ENCODE measurements around the gene RP9. TPM values are rescaled to one million over a fixed set of nuclear protein-coding genes. Genes with fewer than 3 reads are reported as not detected.
A peak's percentile ranks its signal among the peaks of the same experiment; 100 is the strongest.

The RP9 gene
- total and polyA plus RNA-seq, 2 of the 13 experiments (the other 11 are each of a cell fraction or from before 2014, with no cell fraction given): 14.2 to 18.6 TPM

DNA sequence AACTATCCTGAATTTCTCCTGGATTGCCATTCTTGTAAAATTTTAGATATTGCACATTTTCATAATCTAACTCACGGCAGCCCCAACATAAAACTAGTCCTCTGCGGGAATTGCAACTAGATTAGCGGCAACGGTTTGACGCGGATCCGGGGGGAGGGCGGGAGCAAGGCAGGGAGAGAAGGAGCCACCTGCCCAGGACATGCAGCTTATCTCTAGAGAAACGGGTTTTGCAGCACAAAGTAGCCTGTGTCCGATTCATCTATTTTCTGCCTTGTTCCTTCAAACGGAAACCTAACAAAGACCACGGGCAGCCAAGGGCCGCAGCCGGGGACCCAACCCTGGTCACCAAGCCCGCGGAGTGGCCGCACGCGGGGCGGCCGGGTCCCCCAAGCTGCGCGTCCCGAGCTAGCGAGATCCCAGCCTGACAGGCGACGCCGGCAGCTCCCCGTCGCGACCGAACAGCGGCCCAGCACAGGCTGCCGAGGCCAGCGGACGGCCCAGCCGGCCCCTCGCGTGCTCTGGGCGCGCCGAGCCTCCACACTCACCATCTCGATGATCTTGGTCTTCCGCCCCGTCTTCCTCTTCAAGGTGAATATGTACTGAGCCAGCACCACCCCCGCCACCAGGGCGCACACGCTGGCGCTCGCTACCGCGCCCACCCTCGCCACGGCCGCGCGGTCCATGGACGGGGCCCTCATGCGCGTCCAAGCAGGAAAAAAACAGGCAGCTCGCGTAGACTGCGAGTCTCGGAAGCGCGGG, 47.0 kb downstream of the RP9 start, which contains the start of gene NT5C3A (continued):
- TF ChIP-seq, protein P1, sequence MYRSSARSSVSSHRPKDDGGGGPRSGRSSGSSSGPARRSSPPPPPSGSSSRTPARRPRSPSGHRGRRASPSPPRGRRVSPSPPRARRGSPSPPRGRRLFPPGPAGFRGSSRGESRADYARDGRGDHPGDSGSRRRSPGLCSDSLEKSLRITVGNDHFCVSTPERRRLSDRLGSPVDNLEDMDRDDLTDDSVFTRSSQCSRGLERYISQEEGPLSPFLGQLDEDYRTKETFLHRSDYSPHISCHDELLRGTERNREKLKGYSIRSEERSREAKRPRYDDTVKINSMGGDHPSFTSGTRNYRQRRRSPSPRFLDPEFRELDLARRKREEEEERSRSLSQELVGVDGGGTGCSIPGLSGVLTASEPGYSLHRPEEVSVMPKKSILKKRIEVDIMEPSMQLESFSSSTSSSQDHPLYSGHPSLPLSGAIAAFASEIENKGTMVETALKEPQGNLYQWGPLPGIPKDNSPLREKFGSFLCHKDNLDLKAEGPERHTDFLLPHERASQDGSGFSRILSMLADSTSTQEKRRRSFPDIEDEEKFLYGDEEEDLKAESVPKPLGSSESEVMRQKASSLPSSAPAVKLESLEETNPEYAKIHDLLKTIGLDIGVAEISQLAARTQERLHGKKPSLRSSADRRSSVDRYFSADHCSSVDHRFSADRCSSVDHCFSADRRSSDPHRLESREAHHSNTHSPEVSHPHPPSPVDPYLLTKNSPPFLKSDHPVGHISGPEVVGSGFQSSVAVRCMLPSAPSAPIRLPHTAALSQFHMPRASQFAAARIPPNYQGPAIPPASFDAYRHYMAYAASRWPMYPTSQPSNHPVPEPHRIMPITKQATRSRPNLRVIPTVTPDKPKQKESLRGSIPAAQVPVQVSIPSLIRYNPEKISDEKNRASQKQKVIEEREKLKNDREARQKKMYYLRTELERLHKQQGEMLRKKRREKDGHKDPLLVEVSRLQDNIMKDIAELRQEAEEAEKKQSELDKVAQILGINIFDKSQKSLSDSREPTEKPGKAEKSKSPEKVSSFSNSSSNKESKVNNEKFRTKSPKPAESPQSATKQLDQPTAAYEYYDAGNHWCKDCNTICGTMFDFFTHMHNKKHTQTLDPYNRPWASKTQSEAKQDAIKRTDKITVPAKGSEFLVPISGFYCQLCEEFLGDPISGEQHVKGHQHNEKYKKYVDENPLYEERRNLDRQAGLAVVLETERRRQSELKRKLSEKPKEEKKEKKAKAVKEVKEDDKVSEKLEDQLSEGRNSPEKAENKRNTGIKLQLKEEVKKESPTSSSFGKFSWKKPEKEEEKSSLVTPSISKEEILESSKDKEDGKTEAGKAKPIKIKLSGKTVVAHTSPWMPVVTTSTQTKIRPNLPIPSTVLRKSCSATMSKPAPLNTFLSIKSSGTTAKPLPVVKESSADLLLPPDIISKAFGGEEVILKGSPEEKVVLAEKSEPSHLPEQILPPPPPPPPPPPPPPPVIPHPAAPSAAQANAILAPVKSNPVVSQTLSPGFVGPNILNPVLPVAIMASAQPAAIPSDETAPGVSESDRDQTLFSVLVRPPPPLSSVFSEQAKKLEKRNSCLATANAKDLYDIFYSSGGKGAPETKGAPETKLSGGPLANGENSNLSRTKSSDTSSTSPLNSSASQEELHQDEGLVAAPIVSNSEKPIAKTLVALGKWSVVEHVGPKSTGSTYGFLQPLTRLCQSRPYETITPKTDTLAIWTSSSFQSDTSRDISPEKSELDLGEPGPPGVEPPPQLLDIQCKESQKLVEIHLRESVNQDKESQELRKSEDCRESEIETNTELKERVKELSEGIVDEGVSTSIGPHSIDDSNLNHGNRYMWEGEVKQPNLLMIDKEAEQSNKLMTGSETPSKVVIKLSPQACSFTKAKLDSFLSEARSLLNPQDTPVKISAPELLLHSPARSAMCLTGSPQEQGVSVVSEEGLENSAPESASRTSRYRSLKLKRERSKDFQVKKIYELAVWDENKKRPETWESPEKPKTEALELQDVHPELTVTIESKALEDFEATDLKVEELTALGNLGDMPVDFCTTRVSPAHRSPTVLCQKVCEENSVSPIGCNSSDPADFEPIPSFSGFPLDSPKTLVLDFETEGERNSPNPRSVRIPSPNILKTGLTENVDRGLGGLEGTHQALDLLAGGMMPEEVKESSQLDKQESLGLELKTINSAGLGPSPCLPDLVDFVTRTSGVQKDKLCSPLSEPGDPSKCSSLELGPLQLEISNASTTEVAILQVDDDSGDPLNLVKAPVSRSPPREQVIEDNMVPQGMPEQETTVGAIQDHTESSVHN (CRISPR knock-in tag; IDR thresholded peaks at IDR 0.05): 0 out of 2 replicates have a peak, but pooled peaks have one; percentile 50
- TF ChIP-seq ZSCAN25 (CRISPR knock-in tag; IDR thresholded peaks at IDR 0.05) (no peak), KDM2A (CRISPR knock-in tag; IDR thresholded peaks at IDR 0.05; ENCODE audit: borderline replicate concordance, low read depth) (peak; percentile 73), CENPX (CRISPR knock-in tag; IDR thresholded peaks at IDR 0.05) (no peak), AHR (CRISPR knock-in tag; IDR thresholded peaks at IDR 0.05) (peak; percentile 41; the same call in 1 of the 2 replicates), ZNF737 (CRISPR knock-in tag; IDR thresholded peaks at IDR 0.05; ENCODE audit: borderline replicate concordance) (no peak), ZNF12 (CRISPR knock-in tag; IDR thresholded peaks at IDR 0.05) (no peak), POLR2A (IDR thresholded peaks at IDR 0.05; ENCODE audit: insufficient read depth in 1 of 2, low read depth in 2 of 2, low read length in 2 of 2) (peak; percentile 42 to 74; a peak in 3 of 4 replicates), MTA1 (CRISPR knock-in tag; IDR thresholded peaks at IDR 0.05; ENCODE audit: borderline replicate concordance) (peak; percentile 62; the same call in 1 of the 2 replicates), ZMYM4 (CRISPR knock-in tag; IDR thresholded peaks at IDR 0.05) (peak; percentile 8; the same call in 1 of the 2 replicates), ZNF205 (CRISPR knock-in tag; IDR thresholded peaks at IDR 0.05) (no peak), ZNF709 (CRISPR knock-in tag; IDR thresholded peaks at IDR 0.05) (no peak), ASH2L (IDR thresholded peaks at IDR 0.05; ENCODE audit: insufficient read length, low read depth, low read length) (peak; percentile 81), HIVEP1 (CRISPR knock-in tag; IDR thresholded peaks at IDR 0.05) (no peak), SETDB1 (CRISPR knock-in tag; IDR thresholded peaks at IDR 0.05; ENCODE audit: borderline replicate concordance) (no peak), ZSCAN31 (CRISPR knock-in tag; IDR thresholded peaks at IDR 0.05; ENCODE audit: low read depth) (0 out of 2 replicates have a peak, but pooled peaks have one; percentile 11), BHLHE40 (IDR thresholded peaks at IDR 0.05; ENCODE audit: low read length) (no peak), MXD4 (CRISPR knock-in tag; IDR thresholded peaks at IDR 0.05) (peak; percentile 63; the same call in 1 of the 2 replicates)
- TF ChIP-seq, protein P2, sequence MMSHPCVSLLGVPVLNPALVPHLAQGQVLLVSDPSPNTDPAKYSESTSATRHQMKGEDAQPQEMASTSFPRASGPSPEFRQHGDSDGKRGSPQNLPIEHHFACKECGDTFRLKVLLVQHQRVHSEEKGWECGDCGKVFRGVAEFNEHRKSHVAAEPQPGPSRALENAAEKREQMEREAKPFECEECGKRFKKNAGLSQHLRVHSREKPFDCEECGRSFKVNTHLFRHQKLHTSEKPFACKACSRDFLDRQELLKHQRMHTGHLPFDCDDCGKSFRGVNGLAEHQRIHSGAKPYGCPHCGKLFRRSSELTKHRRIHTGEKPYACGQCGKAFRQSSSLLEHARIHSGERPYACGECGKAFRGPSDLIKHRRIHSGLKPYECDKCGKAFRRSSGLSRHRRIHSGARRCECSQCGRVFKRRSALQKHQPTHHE (CRISPR knock-in tag; IDR thresholded peaks at IDR 0.05; ENCODE audit: borderline replicate concordance): 0 out of 2 replicates have a peak, but pooled peaks have one; percentile 54
- TF ChIP-seq, protein P3, sequence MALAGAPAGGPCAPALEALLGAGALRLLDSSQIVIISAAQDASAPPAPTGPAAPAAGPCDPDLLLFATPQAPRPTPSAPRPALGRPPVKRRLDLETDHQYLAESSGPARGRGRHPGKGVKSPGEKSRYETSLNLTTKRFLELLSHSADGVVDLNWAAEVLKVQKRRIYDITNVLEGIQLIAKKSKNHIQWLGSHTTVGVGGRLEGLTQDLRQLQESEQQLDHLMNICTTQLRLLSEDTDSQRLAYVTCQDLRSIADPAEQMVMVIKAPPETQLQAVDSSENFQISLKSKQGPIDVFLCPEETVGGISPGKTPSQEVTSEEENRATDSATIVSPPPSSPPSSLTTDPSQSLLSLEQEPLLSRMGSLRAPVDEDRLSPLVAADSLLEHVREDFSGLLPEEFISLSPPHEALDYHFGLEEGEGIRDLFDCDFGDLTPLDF (CRISPR knock-in tag; IDR thresholded peaks at IDR 0.05): peak; percentile 21; the same call in 1 of the 2 replicates
